Osteoblast (primary cell): Measurements from ENCODE around the gene SYCP1. TPM values are rescaled to one million over a fixed set of nuclear protein-coding genes. Genes with fewer than 3 reads are reported as not detected.

Source experiments
- DNase-seq: peaks from one replicate; pipeline ENCODE4 v3.0.0; 2011; ENCODE audit warnings: low spot score, mixed read lengths; ENCODE audit not compliant: insufficient read length; ENCODE audit errors: missing footprints
- H2AFZ ChIP-seq: 2 replicates; pipeline ENCODE4 v1.6.0; 2011; ENCODE audit warnings: mild to moderate bottlenecking, low read length
- H3K27ac ChIP-seq: 2 replicates; pipeline ENCODE4 v1.5.1; 2011; ENCODE audit warnings: mild to moderate bottlenecking, low read depth, low read length, moderate library complexity
- H3K27me3 ChIP-seq: 2 replicates; pipeline ENCODE4 v1.6.0; 2012; ENCODE audit warnings: mild to moderate bottlenecking, control low read depth, inconsistent platforms, low read length, moderate library complexity; ENCODE audit not compliant: insufficient read depth
- H3K36me3 ChIP-seq: 2 replicates; pipeline ENCODE4 v1.5.1; 2011; ENCODE audit warnings: mild to moderate bottlenecking, low read length, control low read depth, moderate library complexity; ENCODE audit not compliant: insufficient read depth
- H3K4me1 ChIP-seq: 2 replicates; pipeline ENCODE4 v1.5.1; 2011; ENCODE audit warnings: mild to moderate bottlenecking, low read length, control low read depth, moderate library complexity; ENCODE audit not compliant: insufficient read depth
- H3K4me2 ChIP-seq: 2 replicates; pipeline ENCODE4 v1.6.0; 2011; ENCODE audit warnings: mild to moderate bottlenecking, low read length; ENCODE audit not compliant: insufficient read depth
- H3K4me3 ChIP-seq: fragments of 200-600 bp; sonication (generic); 3 replicates; pipeline ENCODE4 v1.5.1; 2012; ENCODE audit warnings: mild to moderate bottlenecking, low read length, inconsistent platforms; ENCODE audit not compliant: insufficient read depth
- H3K79me2 ChIP-seq: 2 replicates; pipeline ENCODE4 v1.6.0; 2012; ENCODE audit warnings: mild to moderate bottlenecking, low read length, control low read depth, inconsistent platforms; ENCODE audit not compliant: insufficient read depth
- H3K9me3 ChIP-seq: 2 replicates; pipeline ENCODE4 v1.5.1; 2011; ENCODE audit warnings: low read depth, low read length, control low read depth
- H4K20me1 ChIP-seq: 2 replicates; pipeline ENCODE4 v1.6.0; 2012; ENCODE audit warnings: mild to moderate bottlenecking, low read length, control low read depth; ENCODE audit not compliant: insufficient read depth
- CTCF ChIP-seq: IDR thresholded peaks from 2 replicates; pipeline ENCODE4 v1.5.1; 2011; ENCODE audit warnings: mild to moderate bottlenecking, low read depth, low read length, moderate library complexity; ENCODE audit errors: extremely low read depth
- total RNA-seq: library from RNA; depleted of rRNA; stranded (reverse); fragments of >200 nt; gene quantifications from 2 replicates; pipeline ENCODE4 v1.2.3, GENCODE V29; 2012

The SYCP1 gene
- total RNA-seq, 1 donor = not detected

GRCh38 chr1:114997510-114998289 lies 143.0 kb downstream of the SYCP1 start:
- H4K20me1 ChIP-seq = no peaks in the 10 kb centered on the region
- no peaks in the 10 kb centered on the region for H3K79me2 ChIP-seq
- peaks cover 14% of the 10 kb centered on the region for H3K27me3 ChIP-seq
- H3K9me3 ChIP-seq = no peaks in the 10 kb centered on the region
- no peak overlapping the region for H3K4me2 ChIP-seq
- H3K27ac ChIP-seq = no peak overlapping the region
- no peak overlapping the region for H3K4me3 ChIP-seq
- H3K4me1 ChIP-seq = no peaks in the 10 kb centered on the region
- DNase-seq = no peak
- no peak for TF ChIP-seq CTCF
- no peaks in the 10 kb centered on the region for H3K36me3 ChIP-seq
- no peak overlapping the region for H2AFZ ChIP-seq

GRCh38 chr1:115006191-115006590 lies 151.5 kb downstream of the SYCP1 start:
- Histone ChIP-seq H3K4me2 (no peak overlapping the region), H2AFZ (no peak overlapping the region), H3K27me3 (peaks cover 7% of the 10 kb centered on the region), H3K79me2 (no peaks in the 10 kb centered on the region), H3K9me3 (no peaks in the 10 kb centered on the region), H3K27ac (no peak overlapping the region), H4K20me1 (no peaks in the 10 kb centered on the region), H3K4me1 (no peaks in the 10 kb centered on the region), H3K4me3 (no peak overlapping the region), H3K36me3 (no peaks in the 10 kb centered on the region)
- no peak for TF ChIP-seq CTCF
- DNase-seq = no peak

- Histone ChIP-seq H3K79me2 (no peaks in the 10 kb centered on the region), H3K4me1 (no peaks in the 10 kb centered on the region), H3K4me3 (no peak overlapping the region), H3K36me3 (no peaks in the 10 kb centered on the region), H2AFZ (no peak overlapping the region), H3K9me3 (no peaks in the 10 kb centered on the region), H4K20me1 (no peaks in the 10 kb centered on the region), H3K27ac (no peak overlapping the region), H3K4me2 (no peak overlapping the region), H3K27me3 (no peaks in the 10 kb centered on the region)
- no peak for TF ChIP-seq CTCF
- no peak for DNase-seq
These were observed 157.3 kb downstream of the SYCP1 start for GRCh38 chr1:115012006-115012405.

GRCh38 chr1:115012434-115012833 lies 157.8 kb downstream of the SYCP1 start:
- TF ChIP-seq CTCF = no peak
- Histone ChIP-seq H3K4me2 (no peak overlapping the region), H3K4me1 (no peaks in the 10 kb centered on the region), H3K9me3 (no peaks in the 10 kb centered on the region), H3K27me3 (no peaks in the 10 kb centered on the region), H3K36me3 (no peaks in the 10 kb centered on the region), H2AFZ (no peak overlapping the region), H3K4me3 (no peak overlapping the region), H4K20me1 (no peaks in the 10 kb centered on the region), H3K79me2 (no peaks in the 10 kb centered on the region), H3K27ac (no peak overlapping the region)
- no peak for DNase-seq
